ENCODE results near the gene PAOX. TPM values are rescaled to one million over a fixed set of nuclear protein-coding genes. Genes with fewer than 3 reads are reported as not detected.

PAOX gene
- total RNA-seq, 1 donor from 2014 or later, result 4.6 TPM

- Mint-ChIP-seq H3K36me3 (no peaks in the 10 kb centered on the region), H3K27me3 (ENCODE audit: insufficient read depth, low read depth) (peaks cover 12% of the 10 kb centered on the region), H3K9me3 (no peaks in the 10 kb centered on the region), H3K27ac (no peak overlapping the region), H3K4me3 (peak overlapping the region; percentile 87), H3K4me1 (peaks cover 17% of the 10 kb centered on the region)
- peak; percentile 82 for DNase-seq (ENCODE audit: low spot score)
- peak overlapping the region; percentile 67 for H3K4me3 ChIP-seq
- H3K79me2 ChIP-seq (ENCODE audit: low read depth), result no peaks in the 10 kb centered on the region
- no peak overlapping the region for H3K9ac ChIP-seq
- TF ChIP-seq EZH2 (IDR thresholded peaks at IDR 0.05) (peak; percentile 31), EZH2phosphoT487 (IDR thresholded peaks at IDR 0.05) (no peak)
- peaks cover 63% of the 10 kb centered on the region for H3K27me3 ChIP-seq
- H4K20me1 ChIP-seq (ENCODE audit: low read depth), result peaks cover 6% of the 10 kb centered on the region
- H2AFZ ChIP-seq (replicated peaks), result peak overlapping the region; percentile 92
- no peaks in the 10 kb centered on the region for H3K9me3 ChIP-seq (ENCODE audit: low read depth)
- peaks cover 21% of the 10 kb centered on the region for H3F3A ChIP-seq (ENCODE audit: low read depth)
- H3K27ac ChIP-seq, result no peak overlapping the region
- peaks cover 9% of the 10 kb centered on the region for H3K4me1 ChIP-seq
- peak overlapping the region; percentile 98 for H3K4me2 ChIP-seq
- no peaks in the 10 kb centered on the region for H3K36me3 ChIP-seq
Observed at GRCh38 chr10:133378251-133379096, 588 bp upstream of the PAOX start.

GRCh38 chr10:133379801-133380666 is 972 bp downstream of the PAOX start:
- peaks cover 49% of the 10 kb centered on the region for H3K27me3 ChIP-seq
- H4K20me1 ChIP-seq (ENCODE audit: low read depth), result peaks cover 6% of the 10 kb centered on the region
- H2AFZ ChIP-seq (replicated peaks), result peak overlapping the region; percentile 54
- DNase-seq (ENCODE audit: low spot score), result no peak
- H3F3A ChIP-seq (ENCODE audit: low read depth), result peaks cover 6% of the 10 kb centered on the region
- Mint-ChIP-seq H3K4me1 (peaks cover 11% of the 10 kb centered on the region), H3K4me3 (peak overlapping the region; percentile 79), H3K27me3 (ENCODE audit: insufficient read depth, low read depth) (peaks cover 12% of the 10 kb centered on the region), H3K27ac (peak overlapping the region; percentile 60), H3K36me3 (no peaks in the 10 kb centered on the region), H3K9me3 (no peaks in the 10 kb centered on the region)
- TF ChIP-seq, protein P1, sequence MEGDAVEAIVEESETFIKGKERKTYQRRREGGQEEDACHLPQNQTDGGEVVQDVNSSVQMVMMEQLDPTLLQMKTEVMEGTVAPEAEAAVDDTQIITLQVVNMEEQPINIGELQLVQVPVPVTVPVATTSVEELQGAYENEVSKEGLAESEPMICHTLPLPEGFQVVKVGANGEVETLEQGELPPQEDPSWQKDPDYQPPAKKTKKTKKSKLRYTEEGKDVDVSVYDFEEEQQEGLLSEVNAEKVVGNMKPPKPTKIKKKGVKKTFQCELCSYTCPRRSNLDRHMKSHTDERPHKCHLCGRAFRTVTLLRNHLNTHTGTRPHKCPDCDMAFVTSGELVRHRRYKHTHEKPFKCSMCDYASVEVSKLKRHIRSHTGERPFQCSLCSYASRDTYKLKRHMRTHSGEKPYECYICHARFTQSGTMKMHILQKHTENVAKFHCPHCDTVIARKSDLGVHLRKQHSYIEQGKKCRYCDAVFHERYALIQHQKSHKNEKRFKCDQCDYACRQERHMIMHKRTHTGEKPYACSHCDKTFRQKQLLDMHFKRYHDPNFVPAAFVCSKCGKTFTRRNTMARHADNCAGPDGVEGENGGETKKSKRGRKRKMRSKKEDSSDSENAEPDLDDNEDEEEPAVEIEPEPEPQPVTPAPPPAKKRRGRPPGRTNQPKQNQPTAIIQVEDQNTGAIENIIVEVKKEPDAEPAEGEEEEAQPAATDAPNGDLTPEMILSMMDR (IDR thresholded peaks at IDR 0.05), result no peak
- TF ChIP-seq EZH2phosphoT487 (IDR thresholded peaks at IDR 0.05), result no peak
- TF ChIP-seq EZH2 (IDR thresholded peaks at IDR 0.05), result no peak
- no peaks in the 10 kb centered on the region for H3K36me3 ChIP-seq
- no peaks in the 10 kb centered on the region for H3K9me3 ChIP-seq (ENCODE audit: low read depth)
- peaks cover 4% of the 10 kb centered on the region for H3K4me1 ChIP-seq
- H3K9ac ChIP-seq, result peak overlapping the region; percentile 57
- H3K4me2 ChIP-seq, result peak overlapping the region; percentile 90
- peak overlapping the region; percentile 81 for H3K4me3 ChIP-seq
- H3K27ac ChIP-seq, result no peak overlapping the region
- no peaks in the 10 kb centered on the region for H3K79me2 ChIP-seq (ENCODE audit: low read depth)

GRCh38 chr10:133381036-133381435 is 2.0 kb downstream of the PAOX start:
- no peaks in the 10 kb centered on the region for H3K36me3 ChIP-seq
- H4K20me1 ChIP-seq (ENCODE audit: low read depth), result peaks cover 6% of the 10 kb centered on the region
- peaks cover 7% of the 10 kb centered on the region for H3K4me1 Mint-ChIP-seq
- no peak for DNase-seq (ENCODE audit: low spot score)
- no peak overlapping the region for H3K4me3 ChIP-seq
- no peak overlapping the region for H3K4me3 Mint-ChIP-seq
- no peak overlapping the region for H3K9ac ChIP-seq
- peaks cover 4% of the 10 kb centered on the region for H3K4me1 ChIP-seq
- H3K27ac ChIP-seq, result no peak overlapping the region
- H3K9me3 Mint-ChIP-seq, result no peaks in the 10 kb centered on the region
- H3K9me3 ChIP-seq (ENCODE audit: low read depth), result no peaks in the 10 kb centered on the region
- H3K79me2 ChIP-seq (ENCODE audit: low read depth), result no peaks in the 10 kb centered on the region
- H3K27me3 ChIP-seq, result peaks cover 39% of the 10 kb centered on the region
- no peak for TF ChIP-seq EZH2phosphoT487 (IDR thresholded peaks at IDR 0.05)
- TF ChIP-seq, protein P1 (IDR thresholded peaks at IDR 0.05), result no peak
- no peak for TF ChIP-seq EZH2 (IDR thresholded peaks at IDR 0.05)
- no peaks in the 10 kb centered on the region for H3F3A ChIP-seq (ENCODE audit: low read depth)
- H2AFZ ChIP-seq (replicated peaks), result no peak overlapping the region
- no peaks in the 10 kb centered on the region for H3K36me3 Mint-ChIP-seq
- no peak overlapping the region for H3K27ac Mint-ChIP-seq
- no peak overlapping the region for H3K4me2 ChIP-seq
- H3K27me3 Mint-ChIP-seq (ENCODE audit: insufficient read depth, low read depth), result peaks cover 10% of the 10 kb centered on the region
